D721Med (cell line): ENCODE measurements around the gene HJURP.

ENCODE experiments used
- DNase-seq: peaks from one replicate; pipeline ENCODE4 v3.0.0; 2011; ENCODE audit warnings: low spot score; ENCODE audit not compliant: insufficient read length
- FAIRE-seq: peaks from 2 replicates; lab custom pipeline; 2011; peaks lifted over from hg19 to GRCh38; lab: Jason Lieb, UNC
- CTCF ChIP-seq: IDR thresholded peaks from 2 replicates; pipeline ENCODE4 v1.5.1; 2012; ENCODE audit warnings: mild to moderate bottlenecking, control low read depth; ENCODE audit not compliant: insufficient read depth; ENCODE audit errors: missing control alignments

HJURP gene

DNA sequence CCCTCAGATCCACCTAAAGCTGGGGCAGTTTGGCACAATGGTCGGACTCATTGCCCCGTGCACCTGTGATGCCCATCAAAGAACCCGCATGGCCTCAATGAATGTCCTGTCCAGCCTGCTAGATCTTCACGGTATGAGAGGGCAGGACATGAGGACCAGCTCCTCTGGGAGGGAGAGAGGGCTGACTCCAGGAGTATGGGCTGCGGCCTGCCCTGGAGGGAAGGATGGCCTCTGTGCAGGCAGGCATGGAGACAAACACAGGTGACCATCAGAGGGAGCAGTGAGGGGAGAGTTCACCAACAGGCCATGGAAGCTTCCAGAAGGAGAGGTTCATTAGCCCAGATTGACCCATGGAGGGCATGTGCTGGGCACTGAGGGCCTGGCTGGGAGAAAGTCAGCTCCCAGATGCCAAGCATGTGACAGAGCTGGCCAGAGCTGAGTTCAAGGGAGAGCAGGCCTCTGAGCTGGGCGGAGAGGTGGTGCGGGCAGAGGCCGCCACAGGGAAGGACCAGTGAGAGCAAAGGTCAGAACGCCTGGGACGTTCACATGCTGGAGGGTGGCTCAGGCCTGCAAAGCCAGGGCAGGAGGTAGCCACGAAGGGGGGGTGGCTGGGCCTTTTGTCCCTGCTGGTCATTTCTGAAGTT lies 36.2 kb downstream of the HJURP start:
- TF ChIP-seq CTCF = no peak
- DNase-seq = no peak
- FAIRE-seq = no peak

GRCh38 chr2:233817361-233817911 lies 36.9 kb downstream of the HJURP start:
- FAIRE-seq = no peak
- no peak for TF ChIP-seq CTCF
- DNase-seq = no peak

DNA sequence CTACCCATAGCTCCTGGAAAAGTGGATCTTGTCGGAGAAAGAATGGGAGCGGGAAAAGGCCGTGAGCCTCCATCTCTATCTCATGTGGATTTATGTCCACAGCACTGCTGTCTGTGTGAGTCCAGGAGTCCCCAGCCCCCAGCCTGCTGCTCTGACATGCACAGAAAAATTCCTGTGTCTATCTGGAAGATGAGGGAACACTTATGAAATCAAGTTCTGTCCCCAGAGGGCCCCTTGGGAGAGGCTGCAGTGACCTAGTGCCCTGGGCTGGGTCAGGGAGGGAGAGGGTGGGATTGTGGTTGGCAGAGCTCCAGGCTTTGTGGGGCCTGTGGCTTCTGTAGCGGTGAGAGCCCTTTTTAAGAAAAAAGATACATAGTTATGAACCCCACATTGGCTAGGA lies 37.6 kb downstream of the HJURP start:
- TF ChIP-seq CTCF = no peak
- DNase-seq (no peak), FAIRE-seq (no peak)

GRCh38 chr2:233816334-233816733 lies 38.0 kb downstream of the HJURP start:
- no peak for TF ChIP-seq CTCF
- no peak for FAIRE-seq
- no peak for DNase-seq

GRCh38 chr2:233815861-233816260 lies 38.5 kb downstream of the HJURP start:
- TF ChIP-seq CTCF = no peak
- no peak for DNase-seq
- no peak for FAIRE-seq

DNA sequence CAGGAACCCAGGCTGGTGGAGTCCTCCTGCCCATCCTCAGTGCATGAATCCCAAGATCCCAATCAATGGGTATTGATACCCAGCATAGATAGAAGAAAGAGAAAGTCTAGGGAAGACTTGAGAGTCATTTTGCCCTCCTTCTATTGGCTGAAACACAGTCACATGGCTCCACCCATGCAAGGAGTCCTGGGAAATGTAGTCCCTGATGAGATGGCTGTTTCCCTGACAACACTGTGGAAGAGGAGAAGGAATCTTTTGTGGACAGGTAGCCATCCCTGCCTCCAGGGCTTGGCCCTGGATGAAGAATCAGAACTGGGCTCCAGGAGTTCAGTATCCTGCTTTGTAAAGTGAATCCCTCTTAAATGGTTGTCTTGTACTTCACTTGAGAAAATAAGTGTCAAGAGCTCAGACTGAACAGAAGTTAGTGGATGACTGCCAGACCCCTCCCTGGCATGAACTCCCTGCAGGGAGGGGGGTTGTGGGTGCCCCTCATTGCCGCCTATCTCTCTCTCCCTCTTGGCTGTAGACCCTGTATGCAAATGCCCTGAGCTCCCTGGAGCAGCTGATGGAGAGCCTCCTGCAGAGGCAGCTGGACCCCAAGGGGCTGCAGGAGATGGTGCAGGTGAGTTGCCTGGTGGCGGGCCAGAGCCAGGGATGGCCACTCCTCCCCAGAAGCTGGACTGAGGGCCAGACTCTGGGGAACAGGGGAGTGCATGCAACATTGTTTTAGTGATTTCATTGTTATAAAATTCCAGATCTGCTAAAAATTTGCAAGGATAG lies 40.1 kb downstream of the HJURP start:
- TF ChIP-seq CTCF = no peak
- no peak for FAIRE-seq
- DNase-seq = no peak
